ENCODE data around the gene TMA7.
"Not testable (repeated sequence)": the region's sequence is repeated elsewhere in the genome, so short reads cannot be mapped to it uniquely, and the experiment has no call there.

TMA7 gene

DNA sequence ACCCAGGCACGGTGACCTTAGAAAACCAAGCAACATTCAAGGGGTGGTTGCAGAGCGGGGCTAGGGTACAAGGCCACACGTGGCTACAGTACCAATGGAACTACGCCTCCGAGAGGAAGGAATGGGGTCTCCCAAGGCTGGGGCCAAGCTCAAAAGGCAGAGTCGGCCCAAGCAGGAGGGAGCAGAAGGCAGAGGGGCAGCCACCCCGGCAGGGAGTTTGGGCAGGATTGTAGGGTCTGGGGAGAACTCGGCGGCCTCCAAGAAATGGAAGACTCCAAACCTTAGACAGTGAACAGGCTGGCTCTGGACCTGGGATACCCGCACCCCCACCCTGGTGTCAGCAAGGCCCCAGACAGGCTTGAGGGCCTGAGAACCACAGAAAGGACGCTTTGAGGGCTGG, 35.1 kb downstream of the TMA7 start:
- Histone ChIP-seq H3K36me3 (ENCODE audit: insufficient read depth, low read length) (peaks cover under 1% of the 10 kb centered on the region), H3K4me3 (ENCODE audit: low read length) (no peak overlapping the region), H3K4me2 (ENCODE audit: low read length) (no peak overlapping the region), H3K27me3 (ENCODE audit: control insufficient read depth, insufficient read depth, low read length) (no peaks in the 10 kb centered on the region), H3K4me1 (ENCODE audit: control insufficient read depth, insufficient read depth, low read length) (peaks cover 12% of the 10 kb centered on the region), H3K9ac (ENCODE audit: low read depth, low read length) (no peak overlapping the region), H3K9me3 (replicated peaks; ENCODE audit: low read length) (no peaks in the 10 kb centered on the region)

DNA sequence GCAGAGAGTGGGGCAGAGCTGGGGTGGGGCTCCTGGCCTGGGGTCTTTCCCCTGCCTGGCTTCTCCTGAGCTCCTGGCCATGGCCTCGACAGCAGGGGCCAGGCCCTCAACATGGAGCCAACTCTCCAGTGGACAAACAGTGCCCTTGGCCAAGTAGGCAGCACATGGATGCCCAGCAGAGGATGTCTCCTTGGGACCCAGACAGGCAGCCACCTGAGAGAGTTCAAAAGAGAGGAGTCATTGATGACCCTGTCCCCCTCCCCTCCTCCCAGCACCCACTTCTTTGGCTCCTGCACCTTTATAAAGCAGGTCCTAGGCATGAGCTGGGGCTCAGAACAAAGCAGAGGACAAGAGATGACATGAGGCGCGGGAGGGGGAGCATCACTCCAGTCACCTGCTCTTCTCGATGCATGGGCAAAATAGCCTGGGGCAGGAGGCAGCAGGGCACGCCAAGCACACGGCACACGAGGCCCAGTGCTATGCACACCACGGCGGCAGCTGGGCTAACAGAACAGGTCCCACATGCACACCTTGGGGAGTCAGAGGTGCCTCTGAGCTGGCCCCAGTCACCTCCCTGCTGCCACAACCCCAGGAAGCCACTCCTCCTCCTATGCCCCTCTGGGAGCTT, 36.5 kb downstream of the TMA7 start:
- Histone ChIP-seq H3K27me3 (ENCODE audit: control insufficient read depth, insufficient read depth, low read length) (no peaks in the 10 kb centered on the region), H3K9ac (ENCODE audit: low read depth, low read length) (no peak overlapping the region), H3K4me2 (ENCODE audit: low read length) (no peak overlapping the region), H3K4me3 (ENCODE audit: low read length) (no peak overlapping the region), H3K36me3 (ENCODE audit: insufficient read depth, low read length) (no peaks in the 10 kb centered on the region), H3K9me3 (replicated peaks; ENCODE audit: low read length) (no peaks in the 10 kb centered on the region), H3K4me1 (ENCODE audit: control insufficient read depth, insufficient read depth, low read length) (peaks cover 9% of the 10 kb centered on the region)

GRCh38 chr3:48477959-48478520, 38.0 kb downstream of the TMA7 start:
- Histone ChIP-seq H3K9ac (ENCODE audit: low read depth, low read length) (no peak overlapping the region), H3K4me2 (ENCODE audit: low read length) (no peak overlapping the region), H3K4me1 (ENCODE audit: control insufficient read depth, insufficient read depth, low read length) (peaks cover 5% of the 10 kb centered on the region), H3K9me3 (replicated peaks; ENCODE audit: low read length) (no peaks in the 10 kb centered on the region), H3K27me3 (ENCODE audit: control insufficient read depth, insufficient read depth, low read length) (no peaks in the 10 kb centered on the region), H3K4me3 (ENCODE audit: low read length) (no peak overlapping the region), H3K36me3 (ENCODE audit: insufficient read depth, low read length) (no peaks in the 10 kb centered on the region)

- Histone ChIP-seq H3K4me1 (ENCODE audit: control insufficient read depth, insufficient read depth, low read length) (no peaks in the 10 kb centered on the region), H3K4me3 (ENCODE audit: low read length) (no peak overlapping the region), H3K4me2 (ENCODE audit: low read length) (no peak overlapping the region)
These were observed 38.8 kb downstream of the TMA7 start for GRCh38 chr3:48478626-48479555.

GRCh38 chr3:48480891-48481290, 40.8 kb downstream of the TMA7 start:
- not testable (repeated sequence) for H3K4me1 ChIP-seq (ENCODE audit: control insufficient read depth, insufficient read depth, low read length); H3K27me3 ChIP-seq (ENCODE audit: control insufficient read depth, insufficient read depth, low read length); H3K9ac ChIP-seq (ENCODE audit: low read depth, low read length); H3K9me3 ChIP-seq (replicated peaks; ENCODE audit: low read length); H3K4me3 ChIP-seq (ENCODE audit: low read length); H3K4me2 ChIP-seq (ENCODE audit: low read length); H3K36me3 ChIP-seq (ENCODE audit: insufficient read depth, low read length)

More at GRCh38 chr3:48478626-48479555, 38.8 kb downstream of the TMA7 start:
- H3K36me3 ChIP-seq (ENCODE audit: insufficient read depth, low read length), result no peaks in the 10 kb centered on the region
- no peak overlapping the region for H3K9ac ChIP-seq (ENCODE audit: low read depth, low read length)
- no peaks in the 10 kb centered on the region for H3K9me3 ChIP-seq (replicated peaks; ENCODE audit: low read length)
- no peaks in the 10 kb centered on the region for H3K27me3 ChIP-seq (ENCODE audit: control insufficient read depth, insufficient read depth, low read length)

GRCh38 chr3:48482822-48483221, 42.8 kb downstream of the TMA7 start:
- not testable (repeated sequence) for H3K27me3 ChIP-seq (ENCODE audit: control insufficient read depth, insufficient read depth, low read length); H3K9me3 ChIP-seq (replicated peaks; ENCODE audit: low read length); H3K36me3 ChIP-seq (ENCODE audit: insufficient read depth, low read length); H3K4me2 ChIP-seq (ENCODE audit: low read length); H3K4me3 ChIP-seq (ENCODE audit: low read length); H3K4me1 ChIP-seq (ENCODE audit: control insufficient read depth, insufficient read depth, low read length); H3K9ac ChIP-seq (ENCODE audit: low read depth, low read length)

GRCh38 chr3:48486952-48487351, 46.9 kb downstream of the TMA7 start:
- Histone ChIP-seq H3K9me3 (replicated peaks; ENCODE audit: low read length) (no peaks in the 10 kb centered on the region), H3K4me3 (ENCODE audit: low read length) (no peak overlapping the region), H3K36me3 (ENCODE audit: insufficient read depth, low read length) (peaks cover 4% of the 10 kb centered on the region), H3K4me1 (ENCODE audit: control insufficient read depth, insufficient read depth, low read length) (no peaks in the 10 kb centered on the region), H3K9ac (ENCODE audit: low read depth, low read length) (no peak overlapping the region), H3K27me3 (ENCODE audit: control insufficient read depth, insufficient read depth, low read length) (no peaks in the 10 kb centered on the region), H3K4me2 (ENCODE audit: low read length) (no peak overlapping the region)

- Histone ChIP-seq H3K4me2 (ENCODE audit: low read length) (no peak overlapping the region), H3K9ac (ENCODE audit: low read depth, low read length) (no peak overlapping the region), H3K36me3 (ENCODE audit: insufficient read depth, low read length) (peaks cover 4% of the 10 kb centered on the region), H3K4me3 (ENCODE audit: low read length) (no peak overlapping the region), H3K27me3 (ENCODE audit: control insufficient read depth, insufficient read depth, low read length) (no peaks in the 10 kb centered on the region), H3K4me1 (ENCODE audit: control insufficient read depth, insufficient read depth, low read length) (no peaks in the 10 kb centered on the region), H3K9me3 (replicated peaks; ENCODE audit: low read length) (no peaks in the 10 kb centered on the region)
These were observed 52.6 kb downstream of the TMA7 start for GRCh38 chr3:48492461-48493202.

- Histone ChIP-seq H3K4me1 (ENCODE audit: control insufficient read depth, insufficient read depth, low read length) (no peaks in the 10 kb centered on the region), H3K9ac (ENCODE audit: low read depth, low read length) (no peak overlapping the region), H3K27me3 (ENCODE audit: control insufficient read depth, insufficient read depth, low read length) (no peaks in the 10 kb centered on the region), H3K9me3 (replicated peaks; ENCODE audit: low read length) (no peaks in the 10 kb centered on the region), H3K4me2 (ENCODE audit: low read length) (no peak overlapping the region), H3K4me3 (ENCODE audit: low read length) (no peak overlapping the region), H3K36me3 (ENCODE audit: insufficient read depth, low read length) (peaks cover 7% of the 10 kb centered on the region)
These were observed 53.1 kb downstream of the TMA7 start for GRCh38 chr3:48493203-48493501.
